CD14-positive monocyte (primary cell): Measurements from ENCODE around the gene DGKB. TPM values are rescaled to one million over a fixed set of nuclear protein-coding genes. Genes with fewer than 3 reads are reported as not detected.

Experiments used
- DNase-seq, 3 donors: peaks; one replicate each; pipeline ENCODE4 v3.0.0-alpha.2; 2011 to 2022
- H2AFZ ChIP-seq: 2 replicates; pipeline ENCODE4 v1.6.0; 2012; ENCODE audit warnings: mild to moderate bottlenecking, low read depth, low read length, inconsistent platforms; ENCODE audit not compliant: insufficient read depth, poor library complexity, severe bottlenecking
- H3K27ac ChIP-seq, 2 donors: 1 replicate in 1 of 2; 2 replicates in 1 of 2; pipeline ENCODE4 v1.5.1; 2012 to 2013; ENCODE audit warnings: low read length in 2 of 2, control low read depth in 1 of 2, inconsistent platforms in 1 of 2, low read depth in 1 of 2, mild to moderate bottlenecking in 1 of 2
- H3K27me3 ChIP-seq, 2 donors: one replicate each; pipeline versions ENCODE4 v1.6.0 to v1.6.1; 2011 to 2013; ENCODE audit warnings: low read length in 2 of 2; ENCODE audit not compliant: control insufficient read depth in 2 of 2, insufficient read depth in 2 of 2
- H3K36me3 ChIP-seq, 2 donors: replicated peaks in 1 of 2; 1 replicate in 1 of 2; 2 replicates in 1 of 2; pipeline versions ENCODE4 v1.5.1 to v1.6.1; 2012 to 2013; ENCODE audit warnings: low read length in 2 of 2, control low read depth in 1 of 2, inconsistent platforms in 1 of 2, mild to moderate bottlenecking in 1 of 2; ENCODE audit not compliant: insufficient read depth in 2 of 2, control insufficient read depth in 1 of 2
- H3K4me1 ChIP-seq, 2 donors: 1 replicate in 1 of 2; 2 replicates in 1 of 2; pipeline versions ENCODE4 v1.5.1 to v1.6.1; 2012 to 2013; ENCODE audit warnings: low read length in 2 of 2, control low read depth in 1 of 2, inconsistent platforms in 1 of 2, mild to moderate bottlenecking in 1 of 2, moderate library complexity in 1 of 2; ENCODE audit not compliant: insufficient read depth in 2 of 2, control insufficient read depth in 1 of 2
- H3K4me2 ChIP-seq: replicated peaks from 2 replicates; pipeline ENCODE3; 2012; ENCODE audit warnings: low read length, moderate library complexity, mild to moderate bottlenecking; ENCODE audit not compliant: poor library complexity, severe bottlenecking; ENCODE audit errors: extremely low read depth
- H3K4me3 ChIP-seq, 3 experiments: fragments of 200-600 bp in 1 of 3; sonication (generic) in 1 of 3; replicated peaks in 1 of 3; 1 replicate in 2 of 3; 2 replicates in 1 of 3; pipeline ENCODE4 v1.5.1; 2011 to 2013; ENCODE audit warnings: low read length in 3 of 3, mild to moderate bottlenecking in 3 of 3, control low read depth in 2 of 3, low read depth in 2 of 3, inconsistent platforms in 1 of 3, moderate library complexity in 1 of 3
- H3K79me2 ChIP-seq: 2 replicates; pipeline ENCODE4 v1.6.0; 2012; ENCODE audit warnings: mild to moderate bottlenecking, control low read depth, inconsistent platforms, low read length, moderate library complexity; ENCODE audit not compliant: insufficient read depth
- H3K9ac ChIP-seq: 2 replicates; pipeline ENCODE4 v1.6.0; 2017; ENCODE audit warnings: low read length, mild to moderate bottlenecking; ENCODE audit not compliant: insufficient read depth, poor library complexity, severe bottlenecking
- H3K9me3 ChIP-seq, 2 donors: replicated peaks in 1 of 2; 1 replicate in 1 of 2; 2 replicates in 1 of 2; pipeline versions ENCODE4 v1.5.1 to v1.6.1; 2012 to 2013; ENCODE audit warnings: low read length in 2 of 2, control low read depth in 1 of 2; ENCODE audit not compliant: control insufficient read depth in 1 of 2, insufficient read depth in 1 of 2
- H4K20me1 ChIP-seq: 2 replicates; pipeline ENCODE4 v1.6.0; 2012; ENCODE audit warnings: mild to moderate bottlenecking, low read length, control low read depth, moderate library complexity; ENCODE audit not compliant: insufficient read depth
- H3K27ac Mint-ChIP-seq, 7 donors: one replicate each; pipeline ENCODE4 v1.8.0; 2020; ENCODE audit warnings: mild to moderate bottlenecking in 7 of 7, mixed read lengths in 7 of 7, moderate library complexity in 6 of 7, inconsistent platforms in 2 of 7
- H3K27me3 Mint-ChIP-seq, 3 donors: one replicate each; pipeline ENCODE4 v1.8.0; 2021 to 2022; ENCODE audit warnings: low read depth in 3 of 3, mild to moderate bottlenecking in 3 of 3, mixed read lengths in 3 of 3, moderate library complexity in 3 of 3, inconsistent platforms in 1 of 3
- H3K36me3 Mint-ChIP-seq, 2 donors: one replicate each; pipeline ENCODE4 v1.8.0; 2020; ENCODE audit warnings: mixed read lengths in 2 of 2, inconsistent platforms in 1 of 2, mild to moderate bottlenecking in 1 of 2
- H3K4me1 Mint-ChIP-seq: one replicate; pipeline ENCODE4 v1.8.0; 2020; ENCODE audit warnings: mild to moderate bottlenecking, mixed read lengths
- H3K4me3 Mint-ChIP-seq, 2 donors: one replicate each; pipeline ENCODE4 v1.8.0; 2020; ENCODE audit warnings: mild to moderate bottlenecking in 2 of 2, mixed read lengths in 2 of 2, moderate library complexity in 1 of 2
- H3K9me3 Mint-ChIP-seq, 7 donors: one replicate each; pipeline ENCODE4 v1.8.0; 2020 to 2022; ENCODE audit warnings: mixed read lengths in 7 of 7, mild to moderate bottlenecking in 6 of 7, moderate library complexity in 6 of 7, inconsistent platforms in 2 of 7
- CTCF ChIP-seq: fragments of 200-600 bp; IDR thresholded peaks from one replicate; pipeline ENCODE4 v1.8.0; 2022; ENCODE audit warnings: antibody characterized with exemption, mild to moderate bottlenecking
- WGBS: methylation state at CpG from one replicate; pipeline ENCODE4 v1.1.5; 2013; ENCODE audit warnings: missing lambda C conversion rate; ENCODE audit not compliant: insufficient coverage; 5-methylcytosine and 5-hydroxymethylcytosine counted together
- intact Hi-C, 2 donors: fragments of 100-400 bp; cut with micrococcal nuclease; formaldehyde crosslinking; loops; one replicate each; pipeline versions ENCODE4 v1.15.0 to v1.15.1; 2023
- polyA plus RNA-seq, 3 donors: library from polyadenylated mRNA; depleted of rRNA in 1 of 3; unstranded in 2 of 3; stranded (reverse) in 1 of 3; fragments of 300-500 nt in 2 of 3; fragments of >200 nt in 1 of 3; fragmentation: Illumina TruSeq in 2 of 3; gene quantifications; 1 replicate in 2 of 3; 2 replicates in 1 of 3; pipeline ENCODE4 v1.2.3, GENCODE V29; 2012 to 2021

DGKB gene
- polyA plus RNA-seq, 3 donors, result not detected

GRCh38 chr7:14125998-14126397, 776.6 kb downstream of the DGKB start:
- Histone ChIP-seq H3K9ac (no peak overlapping the region), H4K20me1 (no peaks in the 10 kb centered on the region), H3K4me2 (no peak overlapping the region), H3K79me2 (no peaks in the 10 kb centered on the region), H3K9me3 (peaks cover 0 to 4% of the 10 kb centered on the region in 2 donors), H3K4me1 (no peaks in the 10 kb centered on the region), H3K27ac (no peak overlapping the region), H3K36me3 (no peaks in the 10 kb centered on the region), H3K27me3 (no peaks in the 10 kb centered on the region), H3K4me3 (no peak overlapping the region), H2AFZ (no peak overlapping the region)
- H3K27ac Mint-ChIP-seq, result no peak overlapping the region
- WGBS, result 81% methylated on average over 3 of the region's 3 CpGs
- peaks cover 0 to 4% (median 0%) of the 10 kb centered on the region in 7 donors for H3K9me3 Mint-ChIP-seq
- no peak for TF ChIP-seq CTCF
- H3K4me1 Mint-ChIP-seq, result no peaks in the 10 kb centered on the region
- intact Hi-C loops, result no loop called here
- H3K4me3 Mint-ChIP-seq, result no peak overlapping the region
- H3K27me3 Mint-ChIP-seq, result no peaks in the 10 kb centered on the region
- no peaks in the 10 kb centered on the region for H3K36me3 Mint-ChIP-seq
- DNase-seq, result no peak

GRCh38 chr7:14124716-14125115, 777.8 kb downstream of the DGKB start:
- peaks cover 0 to 8% (median 0%) of the 10 kb centered on the region in 7 donors for H3K9me3 Mint-ChIP-seq

More at GRCh38 chr7:14124716-14125115, 777.8 kb downstream of the DGKB start:
- peaks cover 0 to 3% of the 10 kb centered on the region in 2 donors for H3K9me3 ChIP-seq
- H3K4me2 ChIP-seq, result no peak overlapping the region
- Mint-ChIP-seq H3K4me3 (no peak overlapping the region), H3K27ac (no peak overlapping the region), H3K36me3 (no peaks in the 10 kb centered on the region), H3K27me3 (no peaks in the 10 kb centered on the region), H3K4me1 (no peaks in the 10 kb centered on the region)
- no peaks in the 10 kb centered on the region for H3K27me3 ChIP-seq
- H3K79me2 ChIP-seq, result no peaks in the 10 kb centered on the region
- intact Hi-C loops, result no loop called here
- H3K4me1 ChIP-seq, result no peaks in the 10 kb centered on the region
- no CpG with 5 or more reads among the region's 2 CpGs for WGBS
- no peak overlapping the region for H2AFZ ChIP-seq
- no peak for TF ChIP-seq CTCF
- no peak overlapping the region for H3K27ac ChIP-seq
- H3K4me3 ChIP-seq, result no peak overlapping the region
- H3K36me3 ChIP-seq, result no peaks in the 10 kb centered on the region
- no peak overlapping the region for H3K9ac ChIP-seq
- no peaks in the 10 kb centered on the region for H4K20me1 ChIP-seq
- no peak for DNase-seq
